Left renal pelvis (tissue), 4 donors: ENCODE measurements around the gene TMEM59. TPM values are rescaled to one million over a fixed set of nuclear protein-coding genes. Genes with fewer than 3 reads are reported as not detected.
A peak's percentile ranks its signal among the peaks of the same experiment; 100 is the strongest.
"Not testable (repeated sequence)": the region's sequence is repeated elsewhere in the genome, so short reads cannot be mapped to it uniquely, and the experiment has no call there.

ENCODE experiments used
- DNase-seq, 4 donors: peaks; one replicate each; pipeline ENCODE4 v3.0.0-alpha.2; 2013; ENCODE audit warnings: low read depth in 4 of 4, low spot score in 3 of 4
- polyA plus RNA-seq, 4 donors: library from polyadenylated mRNA; unstranded; fragments of 120-200 nt; gene quantifications; one replicate each; pipeline ENCODE4 v1.2.1, GENCODE V29; 2013; ENCODE audit not compliant: insufficient read length in 4 of 4

Gene TMEM59
- polyA plus RNA-seq = 100 to 1,000 TPM; 290 to 379 (median 340) TPM

GRCh38 chr1:54052934-54053744, at the start of gene TMEM59, which contains the start of gene TCEANC2:
TMEM59 (minus strand) TSS chr1:54053204; CDS start chr1:54053188, 16 bp downstream.
TCEANC2 (plus strand) TSS chr1:54053608; CDS start chr1:54054423, 815 bp downstream.
- peak; percentile 97 to 98 (median 98) for DNase-seq

DNA sequence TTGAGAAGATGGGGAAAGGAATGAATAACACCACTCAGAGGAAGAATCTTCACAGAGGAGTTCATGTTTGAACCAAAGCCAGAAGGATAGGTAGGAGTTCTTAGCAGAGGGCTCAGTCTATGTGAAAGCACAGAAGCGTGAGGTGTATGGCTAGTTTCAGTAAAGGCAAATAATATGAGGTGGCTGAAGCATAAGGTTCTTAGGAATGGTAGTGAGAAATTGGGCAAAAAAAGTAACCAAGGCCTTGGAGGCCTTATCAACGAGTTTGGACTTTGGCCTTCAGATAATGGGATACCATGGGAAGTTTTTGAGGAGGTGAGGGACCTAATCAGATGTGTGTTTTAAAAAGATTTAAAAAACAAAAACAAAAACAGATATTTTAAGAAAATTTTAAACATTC, 47.5 kb upstream of the TMEM59 start:
- DNase-seq = no peak

- DNase-seq = no peak
Measured at GRCh38 chr1:54099061-54099610, 46.1 kb upstream of the TMEM59 start.

- DNase-seq = no peak
Measured at GRCh38 chr1:54096877-54097240, 43.9 kb upstream of the TMEM59 start.

DNA sequence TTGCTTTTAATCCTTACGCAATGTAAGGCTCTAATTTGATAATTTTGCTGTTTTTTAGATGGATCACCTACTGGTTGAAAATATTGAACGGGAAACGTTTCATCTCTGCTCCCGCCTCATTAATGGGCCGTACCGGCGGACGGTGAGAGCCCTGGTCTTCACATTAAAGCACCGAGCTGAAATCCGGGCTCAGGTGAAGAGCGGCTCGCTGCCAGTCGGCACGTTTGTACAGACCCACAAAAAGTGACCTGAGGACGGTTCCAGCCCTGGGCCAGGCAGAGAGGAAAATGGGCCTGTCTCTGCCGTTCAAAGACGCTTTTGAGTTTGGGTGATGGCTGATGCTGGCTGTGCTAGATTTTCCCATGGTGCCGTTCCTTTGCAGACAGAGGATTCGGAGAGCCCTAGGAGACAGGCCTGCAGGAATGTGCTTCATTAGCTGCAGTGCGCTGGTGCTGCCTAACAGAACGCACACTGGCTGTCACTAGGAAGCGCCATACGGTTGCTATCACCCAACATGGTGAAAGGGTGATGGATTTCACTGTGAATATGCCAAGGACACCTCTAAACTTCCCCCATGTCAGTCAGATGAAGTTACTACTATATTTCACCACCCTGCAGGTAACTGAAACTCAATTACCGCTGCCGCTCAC, 43.3 kb upstream of the TMEM59 start:
- no peak for DNase-seq

GRCh38 chr1:54095546-54096226, 42.7 kb upstream of the TMEM59 start:
- no peak for DNase-seq

DNA sequence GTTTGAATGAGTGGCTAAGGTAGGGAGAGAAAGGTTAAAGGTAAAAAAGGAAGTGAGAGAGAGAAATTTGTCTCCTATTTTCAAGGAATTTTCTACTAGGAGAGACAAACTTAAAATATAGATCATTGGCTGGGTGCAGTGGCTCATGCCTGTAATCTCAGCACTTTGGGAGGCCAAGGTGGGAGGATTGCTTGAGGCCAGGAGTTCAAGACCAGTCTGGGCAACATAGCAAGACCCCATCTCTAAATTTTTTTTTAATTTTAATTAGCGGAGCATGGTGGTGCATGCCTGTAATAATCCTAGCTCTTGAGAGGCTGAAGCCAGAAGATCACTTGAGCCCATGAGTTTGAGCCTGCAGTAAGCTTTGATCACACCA, 41.7 kb upstream of the TMEM59 start:
- DNase-seq = not testable (repeated sequence)

GRCh38 chr1:54094001-54094729, 41.2 kb upstream of the TMEM59 start:
- DNase-seq = no peak

GRCh38 chr1:54091666-54092065, 38.7 kb upstream of the TMEM59 start:
- DNase-seq = no peak

GRCh38 chr1:54088385-54088784, 35.4 kb upstream of the TMEM59 start:
- DNase-seq = no peak

- DNase-seq = no peak
Measured at GRCh38 chr1:54086754-54087153, 33.8 kb upstream of the TMEM59 start.

DNA sequence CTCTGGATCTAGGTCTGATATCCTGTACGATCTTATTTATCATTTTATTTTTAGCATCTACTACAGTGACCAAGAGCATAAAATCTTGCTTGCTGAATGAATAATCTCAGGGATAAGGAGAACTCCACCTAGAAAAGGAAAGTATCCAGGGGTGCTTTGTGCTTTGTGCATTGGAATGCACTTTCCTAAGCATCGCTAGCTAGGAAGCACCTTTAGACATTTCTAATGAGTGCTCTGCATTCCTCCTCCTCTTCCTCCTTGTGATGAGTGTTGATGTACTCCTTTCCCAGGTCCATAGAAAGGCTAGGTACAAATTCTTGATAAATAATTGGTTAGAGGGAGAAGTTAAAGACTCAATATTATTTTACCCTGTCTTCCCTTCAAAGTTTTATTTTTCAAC, 31.8 kb upstream of the TMEM59 start:
- no peak for DNase-seq

DNA sequence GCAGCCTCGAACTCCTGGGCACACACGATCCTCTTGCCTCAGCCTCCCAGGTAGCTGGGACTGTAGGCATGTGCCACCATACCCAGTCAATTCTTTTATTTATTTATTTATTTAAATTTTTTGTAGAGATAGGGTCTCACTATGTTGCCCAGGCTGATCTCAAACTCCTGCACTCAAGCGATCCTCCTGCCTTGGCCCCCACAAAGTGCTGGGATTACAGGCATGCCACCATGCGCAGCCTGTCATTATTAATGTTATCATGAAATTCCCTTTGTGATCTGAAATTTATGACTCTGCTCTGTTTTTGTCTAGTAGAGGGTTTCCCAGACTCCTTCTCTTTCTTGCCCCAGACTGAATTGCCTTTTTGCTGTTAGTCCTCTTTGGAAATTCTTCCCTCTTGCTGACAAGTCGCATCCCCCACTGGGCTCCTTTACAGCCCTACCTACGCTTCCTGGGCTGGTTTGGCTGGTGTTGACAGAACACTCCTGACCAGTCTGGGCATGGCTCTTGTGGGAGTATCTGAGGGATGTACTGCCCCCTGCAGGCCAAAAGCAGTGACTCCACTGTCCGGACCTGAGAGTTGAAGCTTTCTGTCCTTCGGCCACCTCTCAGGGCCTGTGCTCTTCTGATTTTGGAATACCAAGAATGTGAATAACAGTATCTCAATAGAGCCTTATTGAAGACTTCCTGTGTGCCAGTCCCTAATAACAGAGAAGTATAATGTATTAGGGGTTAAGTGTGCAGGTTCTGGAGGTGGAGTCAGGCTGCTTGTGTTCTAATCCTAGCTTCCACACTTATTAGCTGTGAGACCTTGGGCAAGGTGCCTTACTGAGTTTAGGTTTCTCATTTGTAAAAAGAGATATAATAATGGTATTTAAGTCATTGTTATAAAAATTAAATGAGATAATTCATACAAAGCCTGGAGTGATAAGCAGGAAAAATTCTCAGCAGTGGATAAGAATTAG, 28.6 kb upstream of the TMEM59 start:
- no peak for DNase-seq

GRCh38 chr1:54080598-54081049, 27.6 kb upstream of the TMEM59 start:
- no peak for DNase-seq

- no peak for DNase-seq
Measured at GRCh38 chr1:54077359-54077758, 24.4 kb upstream of the TMEM59 start.

- DNase-seq = peak in 2 of 4 donors; percentile 36 to 46
Measured at GRCh38 chr1:54070171-54070837, 17.3 kb upstream of the TMEM59 start.

DNA sequence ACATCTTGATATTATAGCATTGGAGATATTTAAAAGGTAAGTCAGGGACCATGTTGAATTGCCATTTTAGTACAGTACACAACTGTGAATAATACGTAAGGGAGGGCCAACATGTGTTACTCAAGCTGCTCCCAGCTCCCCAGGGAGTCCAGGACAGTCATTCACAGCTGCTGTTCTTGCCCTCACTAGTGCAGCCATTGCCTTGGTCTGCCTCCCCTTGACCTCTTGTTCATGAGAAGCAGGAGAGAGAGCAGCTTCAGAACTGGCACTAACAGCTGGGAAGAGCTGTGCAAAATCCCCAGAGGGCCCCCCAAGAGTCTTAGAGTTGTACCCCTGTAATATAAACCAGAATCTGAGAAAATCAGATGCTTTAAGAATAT, 16.8 kb upstream of the TMEM59 start:
- DNase-seq = no peak

- DNase-seq = no peak
Measured at GRCh38 chr1:54064299-54064698, 11.3 kb upstream of the TMEM59 start.

DNA sequence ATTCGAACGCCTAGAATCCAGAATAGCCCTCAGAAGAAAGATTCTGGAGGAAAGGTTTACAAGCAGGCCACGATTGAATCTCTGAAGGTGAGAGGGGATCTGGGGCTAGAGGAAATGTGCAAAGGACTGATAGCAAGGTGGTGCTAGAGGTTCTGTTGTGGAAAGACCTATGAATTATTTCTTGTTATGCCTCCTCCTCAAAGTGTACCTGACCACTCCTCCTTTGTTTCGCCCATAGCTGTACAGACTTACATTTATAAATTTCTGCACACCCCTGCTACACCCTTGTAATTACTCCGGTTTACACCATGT, 1.4 kb upstream of the TMEM59 start:
- DNase-seq = no peak
